A549 (cell line): ENCODE results near the gene ZHX3. TPM values are rescaled to one million over a fixed set of nuclear protein-coding genes. Genes with fewer than 3 reads are reported as not detected.

Source experiments
- ATAC-seq, 2 experiments: fragments of 200-7000 bp in 1 of 2; fragments of >200 bp in 1 of 2; cut with Nextera tagmentation in 1 of 2; cut with Tn5 transposase in 1 of 2; 3 replicates each; pipeline versions ENCODE4 v1.8.0 to v1.9.1; 2018 to 2020; ENCODE audit warnings: mild to moderate bottlenecking in 1 of 2, moderate library complexity in 1 of 2
- CTCF ChIA-PET: fragments of 300-600 bp; sonication (Branson Sonifier 250); formaldehyde crosslinking; extraction: SDS; loops from one replicate; lab custom pipeline; 2021; ENCODE audit warnings: antibody characterized with exemption, inconsistent platforms; lab: Yijun Ruan, JAX
- POLR2A ChIA-PET: fragments of 350-600 bp; formaldehyde crosslinking; extraction: SDS; loops from one replicate; lab custom pipeline; 2021; ENCODE audit warnings: antibody characterized with exemption, inconsistent platforms; lab: Yijun Ruan, JAX
- DNase-seq, 2 experiments: peaks; one replicate each; pipeline versions ENCODE4 v3.0.0 to v3.0.0-alpha.2; 2011 to 2016; ENCODE audit warnings: low read depth in 1 of 2, low spot score in 1 of 2
- FAIRE-seq: peaks from 2 replicates; lab custom pipeline; 2011; peaks lifted over from hg19 to GRCh38; lab: Jason Lieb, UNC
- H3K27ac ChIP-seq, 2 experiments: fragments of >200 bp; sonication (Bioruptor Twin); formaldehyde crosslinking; 3 replicates each; pipeline ENCODE4 v1.5.1; 2016 to 2017
- H3K4me1 ChIP-seq: fragments of >200 bp; sonication (Bioruptor Twin); formaldehyde crosslinking; 3 replicates; pipeline ENCODE4 v1.6.1; 2016
- H3K4me2 ChIP-seq: fragments of >200 bp; sonication (Bioruptor Twin); formaldehyde crosslinking; 3 replicates; pipeline ENCODE4 v1.6.1; 2016
- H3K4me3 ChIP-seq: fragments of >200 bp; sonication (Bioruptor Twin); formaldehyde crosslinking; 3 replicates; pipeline ENCODE4 v1.5.1; 2016
- H3K9me3 ChIP-seq: fragments of >200 bp; sonication (Bioruptor Twin); formaldehyde crosslinking; 3 replicates; pipeline ENCODE4 v1.6.1; 2016
- BHLHE40 ChIP-seq: IDR thresholded peaks from 2 replicates; pipeline ENCODE4 v1.6.1; 2012; ENCODE audit warnings: low read depth, low read length, inconsistent platforms
- CBX2 ChIP-seq: fragments of 200-600 bp; sonication (generic); IDR thresholded peaks from 2 replicates; pipeline ENCODE4 v1.6.1; 2016; ENCODE audit warnings: low read depth, mild to moderate bottlenecking, borderline replicate concordance
- CEBPB ChIP-seq, 2 experiments: fragments of >200 bp in 1 of 2; sonication (Bioruptor Twin) in 1 of 2; formaldehyde crosslinking in 1 of 2; IDR thresholded peaks; 2 replicates each; pipeline ENCODE4 v1.6.1; 2012 to 2016
- CHD4 ChIP-seq: fragments of 200-600 bp; sonication (generic); IDR thresholded peaks from 2 replicates; pipeline ENCODE4 v1.6.1; 2016; ENCODE audit warnings: antibody characterized with exemption, mild to moderate bottlenecking, borderline replicate concordance
- EP300 ChIP-seq, 2 experiments: fragments of >200 bp; sonication (Bioruptor Twin); formaldehyde crosslinking; IDR thresholded peaks; 2 replicates in 1 of 2; 3 replicates in 1 of 2; pipeline ENCODE4 v1.6.1; 2016 to 2017
- FOSL2 ChIP-seq, 2 experiments: fragments of 450-650 bp in 1 of 2; fragments of >200 bp in 1 of 2; sonication (Bioruptor Twin) in 1 of 2; formaldehyde crosslinking; IDR thresholded peaks; 2 replicates each; pipeline versions ENCODE4 v1.5.0 to v1.6.1; 2016 to 2020; ENCODE audit warnings: mild to moderate bottlenecking in 1 of 2, moderate library complexity in 1 of 2
- HDAC2 ChIP-seq: fragments of 200-600 bp; sonication (generic); IDR thresholded peaks from 2 replicates; pipeline ENCODE4 v1.6.1; 2016
- HEYL ChIP-seq: fragments of 250-450 bp; sonication (Bioruptor Pico); IDR thresholded peaks from 2 replicates; pipeline ENCODE4 v1.8.0; 2021; ENCODE audit warnings: mild to moderate bottlenecking, moderate library complexity
- HOXA7 ChIP-seq: fragments of 250-450 bp; sonication (Bioruptor Pico); IDR thresholded peaks from 2 replicates; pipeline ENCODE4 v1.5.0; 2020; ENCODE audit warnings: mild to moderate bottlenecking, moderate library complexity
- HOXB13 ChIP-seq: fragments of 250-450 bp; sonication (Bioruptor Pico); IDR thresholded peaks from 2 replicates; pipeline ENCODE4 v1.5.0; 2020; ENCODE audit warnings: low read depth, mild to moderate bottlenecking, moderate library complexity
- KDM5A ChIP-seq: fragments of 200-600 bp; sonication (generic); IDR thresholded peaks from 2 replicates; pipeline ENCODE4 v1.6.1; 2016; ENCODE audit warnings: antibody characterized with exemption, mild to moderate bottlenecking
- MAX ChIP-seq: IDR thresholded peaks from 2 replicates; pipeline ENCODE4 v1.6.1; 2012
- NPAS2 ChIP-seq: fragments of 250-450 bp; sonication (Bioruptor Pico); IDR thresholded peaks from 2 replicates; pipeline ENCODE4 v1.8.0; 2022; ENCODE audit warnings: mild to moderate bottlenecking, moderate library complexity, borderline replicate concordance
- NR3C1 ChIP-seq: fragments of >200 bp; sonication (Bioruptor Twin); formaldehyde crosslinking; IDR thresholded peaks from 3 replicates; pipeline ENCODE4 v1.6.1; 2017
- POLR2AphosphoS2 ChIP-seq: conservative IDR thresholded peaks from 2 replicates; pipeline ENCODE4 v1.6.1; 2012; ENCODE audit warnings: low read length, improper control_type of control experiment, inconsistent platforms
- REST ChIP-seq: fragments of 200-600 bp; sonication (generic); IDR thresholded peaks from 2 replicates; pipeline ENCODE4 v1.6.1; 2016; ENCODE audit warnings: antibody characterized with exemption, mild to moderate bottlenecking, moderate library complexity
- SREBF2 ChIP-seq: fragments of 450-650 bp; IDR thresholded peaks from 2 replicates; pipeline ENCODE4 v1.6.1; 2014; ENCODE audit warnings: mild to moderate bottlenecking, moderate library complexity
- TFCP2L1 ChIP-seq: fragments of 250-450 bp; sonication (Bioruptor Pico); IDR thresholded peaks from 2 replicates; pipeline ENCODE4 v1.5.0; 2021; ENCODE audit warnings: mild to moderate bottlenecking
- ZFP36 ChIP-seq: fragments of 450-650 bp; IDR thresholded peaks from 2 replicates; pipeline ENCODE4 v1.6.1; 2014; ENCODE audit warnings: borderline replicate concordance; ENCODE audit not compliant: partially characterized antibody
- ZNF302 ChIP-seq: fragments of 250-450 bp; sonication (Bioruptor Pico); IDR thresholded peaks from 2 replicates; pipeline ENCODE4 v1.9.0; 2021; ENCODE audit warnings: inconsistent platforms, mild to moderate bottlenecking, moderate library complexity
- ZSCAN20 ChIP-seq: fragments of 250-450 bp; sonication (Bioruptor Pico); IDR thresholded peaks from 2 replicates; pipeline ENCODE4 v1.8.0; 2022; ENCODE audit warnings: mild to moderate bottlenecking, moderate library complexity
- WGBS: methylation state at CpG from one replicate; pipeline ENCODE4 v1.1.6; 2017; ENCODE audit errors: missing lambda C conversion rate; 5-methylcytosine and 5-hydroxymethylcytosine counted together
- polyA plus RNA-seq, 4 experiments: library from polyadenylated mRNA; depleted of rRNA in 3 of 4; stranded (reverse); fragments of >200 nt; fragmentation: RNase III in 1 of 4; extraction: RNeasy Plus Mini Kit Qiagen cat#74134 plus additional on column Dnase treatment in 1 of 4; gene quantifications; 2 replicates in 3 of 4; 3 replicates in 1 of 4; pipeline ENCODE4 v1.2.3, GENCODE V29; 2011 to 2017
- TF ChIP-seq, protein P1 (sequence below): fragments of >200 bp; sonication (Bioruptor Twin); formaldehyde crosslinking; IDR thresholded peaks from 3 replicates; pipeline ENCODE4 v1.6.1; 2016

ZHX3 gene
- polyA plus RNA-seq, 2 of the 4 experiments (the other 2 are of a cell fraction): 3.6 to 4.1 TPM

- ChIA-PET CTCF (interaction anchor here (0.7 to 4.4 kb wide), 5 partner anchors 9 to 136 kb away, joined by 3 to 16 read pairs (median 5); no protein-coding TSS in a partner anchor), POLR2A (no interaction called here)
- H3K4me1 ChIP-seq: no peaks in the 10 kb centered on the region
- FAIRE-seq: no peak
- TF ChIP-seq EP300 (IDR thresholded peaks at IDR 0.05) (no peak), HEYL (no peak), ZNF302 (CRISPR knock-in tag) (no peak), HDAC2 (no peak)
- H3K9me3 ChIP-seq: peaks cover 9% of the 10 kb centered on the region; the same call in 2 of the 3 replicates
- DNase-seq: no peak
- no peak overlapping the region for H3K27ac ChIP-seq
- H3K4me3 ChIP-seq: no peak overlapping the region
- WGBS: 78% methylated on average over 9 of the region's 9 CpGs
- no peak overlapping the region for H3K4me2 ChIP-seq
- ATAC-seq: no peak
Observed at GRCh38 chr20:41203660-41204059, 113.9 kb downstream of the ZHX3 start.

- ChIA-PET POLR2A (no interaction called here), CTCF (interaction anchor here (0.6 to 4.4 kb wide), 5 partner anchors 9 to 138 kb away, joined by 3 to 16 read pairs (median 3); partner anchors contain the start of gene LPIN3)
- DNase-seq (no peak), FAIRE-seq (no peak), ATAC-seq (no peak)
- Histone ChIP-seq H3K4me3 (no peak overlapping the region), H3K27ac (no peak overlapping the region), H3K4me2 (no peak overlapping the region), H3K4me1 (no peaks in the 10 kb centered on the region), H3K9me3 (peaks cover 20% of the 10 kb centered on the region; the same call in 2 of the 3 replicates)
- 82% methylated on average over 10 of the region's 10 CpGs for WGBS
- TF ChIP-seq, protein P1, sequence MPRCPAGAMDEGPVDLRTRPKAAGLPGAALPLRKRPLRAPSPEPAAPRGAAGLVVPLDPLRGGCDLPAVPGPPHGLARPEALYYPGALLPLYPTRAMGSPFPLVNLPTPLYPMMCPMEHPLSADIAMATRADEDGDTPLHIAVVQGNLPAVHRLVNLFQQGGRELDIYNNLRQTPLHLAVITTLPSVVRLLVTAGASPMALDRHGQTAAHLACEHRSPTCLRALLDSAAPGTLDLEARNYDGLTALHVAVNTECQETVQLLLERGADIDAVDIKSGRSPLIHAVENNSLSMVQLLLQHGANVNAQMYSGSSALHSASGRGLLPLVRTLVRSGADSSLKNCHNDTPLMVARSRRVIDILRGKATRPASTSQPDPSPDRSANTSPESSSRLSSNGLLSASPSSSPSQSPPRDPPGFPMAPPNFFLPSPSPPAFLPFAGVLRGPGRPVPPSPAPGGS: no peak
- TF ChIP-seq ZFP36 (no peak), MAX (no peak), CEBPB (IDR thresholded peaks at IDR 0.05) (no peak), HOXA7 (CRISPR knock-in tag) (no peak), REST (no peak), NR3C1 (no peak), CHD4 (no peak), ZSCAN20 (CRISPR knock-in tag) (no peak), BHLHE40 (no peak), SREBF2 (no peak), NPAS2 (CRISPR knock-in tag) (no peak), TFCP2L1 (CRISPR knock-in tag) (no peak), HOXB13 (CRISPR knock-in tag) (no peak), POLR2AphosphoS2 (no peak), CBX2 (no peak), KDM5A (no peak), FOSL2 (IDR thresholded peaks at IDR 0.05) (no peak), FOSL2 (CRISPR knock-in tag; IDR thresholded peaks at IDR 0.05) (no peak)
Observed at GRCh38 chr20:41202426-41202825, 115.1 kb downstream of the ZHX3 start.
